GM18868 (cell line): ENCODE results near the gene LRRC8C.
"Not testable (repeated sequence)": the region's sequence is repeated elsewhere in the genome, so short reads cannot be mapped to it uniquely, and the experiment has no call there.

Experiments used
- ATAC-seq: cut with Tn5 transposase; IDR thresholded peaks from one replicate; pipeline ENCODE4 v1.9.1; 2021; ENCODE audit warnings: mild to moderate bottlenecking, moderate library complexity; ENCODE audit not compliant: unreplicated experiment

Gene LRRC8C

DNA sequence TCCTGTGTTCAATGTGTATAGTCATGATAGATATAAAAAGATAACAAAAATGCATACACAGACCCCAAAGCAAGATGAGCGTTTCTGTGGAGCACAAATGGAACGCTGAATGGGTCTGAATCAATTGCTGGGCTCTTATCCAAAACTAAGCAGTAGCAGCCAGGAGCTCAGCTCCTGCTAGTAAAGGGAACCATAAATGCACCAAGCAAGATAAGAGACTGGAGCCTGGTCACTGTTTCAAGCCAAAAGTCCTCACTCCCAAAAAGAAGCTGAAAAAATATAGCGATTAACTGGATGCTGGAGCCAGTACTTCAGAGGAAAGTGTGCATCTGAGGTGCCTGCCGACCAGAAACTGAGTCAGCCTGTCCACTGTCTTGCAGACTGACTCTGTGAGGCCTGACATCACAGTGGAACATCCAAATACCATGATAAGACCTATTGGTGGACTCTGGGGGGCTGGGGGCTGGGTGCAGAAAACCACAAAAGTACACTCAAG, 68.9 kb downstream of the LRRC8C start:
- no peak for ATAC-seq

DNA sequence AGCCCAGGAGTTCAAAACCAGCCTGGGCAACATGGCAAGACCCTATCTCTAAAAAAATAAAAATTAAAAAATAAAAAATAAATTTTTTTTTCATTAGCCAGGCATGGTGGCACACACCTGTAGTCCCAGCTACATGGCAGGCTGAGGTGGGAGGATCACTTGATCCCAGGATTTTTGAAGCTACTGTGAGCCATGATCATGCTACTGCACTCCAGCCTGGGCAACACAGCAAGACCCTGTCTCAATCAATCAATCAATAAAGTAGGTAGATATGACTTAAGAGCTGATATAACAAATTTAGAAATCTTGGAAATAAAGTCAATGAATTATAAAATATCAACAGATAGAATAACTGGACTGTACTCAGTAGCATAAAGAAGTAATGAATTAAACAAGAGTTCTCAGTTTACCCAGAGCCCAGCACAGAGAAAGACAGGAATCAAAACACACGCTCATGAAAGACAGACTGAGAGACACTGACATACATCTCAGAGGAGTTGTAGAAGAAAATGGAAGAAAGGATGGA, 69.7 kb downstream of the LRRC8C start:
- no peak for ATAC-seq

DNA sequence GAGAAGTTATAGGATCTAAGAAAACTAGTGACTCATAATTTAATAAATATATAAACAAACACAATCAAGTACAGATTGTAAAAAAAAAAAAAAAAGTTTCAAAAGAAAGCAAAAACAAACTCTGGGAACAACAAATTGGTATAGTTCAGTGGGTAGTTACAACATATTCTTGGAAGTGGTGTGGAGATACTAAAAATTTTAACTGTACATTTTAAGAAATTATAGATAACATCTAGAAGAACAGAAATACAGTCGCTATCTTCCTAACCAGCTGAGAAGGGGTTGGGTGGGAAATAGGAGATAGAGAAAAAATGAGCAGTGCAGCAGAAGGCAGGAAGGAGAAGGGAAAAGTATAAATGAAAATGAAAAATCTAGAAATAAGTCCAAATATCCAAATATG, 70.5 kb downstream of the LRRC8C start:
- ATAC-seq: no peak

DNA sequence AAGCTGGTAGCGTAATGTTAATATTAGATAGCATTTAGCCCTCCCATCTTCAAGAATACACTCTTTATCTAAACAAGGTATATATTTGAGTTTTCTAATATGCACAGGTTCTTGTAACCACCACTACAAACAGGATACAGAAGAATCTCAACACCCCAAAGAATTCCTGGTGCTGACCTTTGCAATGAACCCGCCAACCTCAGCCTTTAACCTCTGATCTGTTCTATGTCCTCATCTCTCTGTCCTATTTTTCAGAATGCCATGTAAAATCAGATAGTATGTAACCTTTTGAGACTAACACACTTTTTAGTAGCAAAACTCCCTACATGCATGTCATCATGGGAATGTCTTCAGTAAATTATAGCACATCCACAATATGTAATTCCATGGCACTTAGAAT, 71.1 kb downstream of the LRRC8C start:
- ATAC-seq: no peak

DNA sequence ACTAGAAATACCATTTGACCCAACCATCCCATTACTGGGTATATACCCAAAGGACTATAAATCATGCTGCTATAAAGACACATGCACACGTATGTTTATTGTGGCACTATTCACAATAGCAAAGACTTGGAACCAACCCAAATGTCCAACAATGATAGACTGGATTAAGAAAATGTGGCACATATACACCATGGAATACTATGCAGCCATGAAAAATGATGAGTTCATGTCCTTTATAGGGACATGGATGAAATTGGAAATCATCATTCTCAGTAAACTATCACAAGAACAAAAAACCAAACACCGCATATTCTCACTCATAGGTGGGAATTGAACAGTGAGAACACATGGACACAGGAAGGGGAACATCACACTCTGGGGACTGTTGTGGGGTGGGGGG, 72.0 kb downstream of the LRRC8C start:
- not testable (repeated sequence) for ATAC-seq

DNA sequence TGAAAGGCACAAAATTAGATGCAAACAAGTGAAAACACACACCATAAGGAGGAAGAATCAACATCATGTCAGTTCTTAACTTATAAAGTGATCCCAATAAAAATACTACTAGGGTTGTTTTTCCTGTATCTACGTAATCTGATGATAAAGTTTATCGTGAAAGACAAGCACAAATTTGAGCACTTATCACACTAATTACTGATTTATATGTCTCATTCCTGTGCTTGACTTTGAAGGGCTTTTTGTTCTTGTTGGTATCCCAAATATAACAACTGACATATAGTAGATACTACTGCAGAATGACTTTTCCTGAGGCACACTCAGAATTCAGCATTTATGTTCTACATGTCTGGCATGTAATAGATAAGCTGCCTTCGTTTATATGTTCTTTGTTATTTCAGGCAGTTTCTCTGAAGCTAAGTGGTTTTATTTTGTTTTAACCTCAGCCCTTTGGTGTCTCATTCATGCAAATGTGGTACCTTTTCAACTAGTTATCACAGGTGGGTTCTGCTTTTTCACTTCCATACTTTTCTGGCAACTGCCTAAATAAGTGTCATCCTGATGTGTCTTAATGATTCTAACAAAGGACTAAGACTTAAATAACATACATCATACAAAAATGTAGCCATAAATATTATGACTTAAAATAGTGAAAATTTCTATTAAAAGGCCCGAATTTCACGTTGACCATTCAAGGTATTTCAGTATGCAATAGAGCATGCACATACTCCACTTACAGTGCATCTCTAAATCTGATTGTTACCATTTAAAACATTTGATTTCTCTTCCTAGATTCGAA, 73.2 kb downstream of the LRRC8C start:
- peak; percentile 63 for ATAC-seq

DNA sequence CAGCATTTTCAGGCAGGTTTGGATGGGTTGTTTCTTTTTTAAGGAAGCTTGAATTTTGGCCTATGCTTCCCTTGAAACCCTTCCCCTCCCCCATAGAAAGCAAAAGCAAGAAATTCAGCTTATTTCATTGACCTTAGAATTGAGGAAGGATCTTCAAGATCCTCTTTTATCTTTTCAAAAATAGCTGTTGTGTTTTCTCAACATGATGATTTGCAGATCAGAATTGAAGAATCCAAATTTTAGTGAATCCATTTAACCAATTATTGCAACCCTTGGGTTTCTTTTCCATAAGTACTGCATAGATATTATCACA, 73.7 kb downstream of the LRRC8C start:
- ATAC-seq: peak; percentile 37

DNA sequence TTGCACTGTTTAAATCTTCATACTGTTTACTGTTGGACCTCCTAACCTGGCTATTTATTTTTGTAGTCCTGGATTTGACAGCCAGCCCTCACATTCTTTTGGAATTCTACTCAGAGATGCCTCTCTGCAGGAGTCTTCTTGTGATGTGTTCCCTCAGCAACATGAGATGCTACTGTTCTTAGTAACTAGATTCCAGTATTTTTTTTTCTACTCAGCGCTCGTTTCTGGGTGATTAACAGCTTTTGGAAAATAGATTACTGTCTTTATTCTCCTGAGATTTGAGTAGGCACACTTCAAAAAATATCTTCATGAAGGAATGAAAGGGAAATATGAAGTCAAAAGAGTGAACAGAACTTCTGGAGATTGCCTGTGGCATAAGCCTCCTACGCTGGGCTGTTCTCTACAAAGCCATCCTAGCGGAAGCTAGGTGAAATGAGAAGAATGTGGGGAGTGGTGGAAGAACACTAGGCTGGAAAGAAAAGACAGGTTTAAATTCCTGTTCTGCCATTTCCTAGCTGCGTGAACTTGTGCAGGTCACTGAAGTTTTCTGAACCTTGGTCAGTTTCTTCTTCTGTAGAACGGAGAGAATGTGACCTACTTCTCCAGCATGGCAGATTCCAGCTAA, 75.9 kb downstream of the LRRC8C start:
- no peak for ATAC-seq

DNA sequence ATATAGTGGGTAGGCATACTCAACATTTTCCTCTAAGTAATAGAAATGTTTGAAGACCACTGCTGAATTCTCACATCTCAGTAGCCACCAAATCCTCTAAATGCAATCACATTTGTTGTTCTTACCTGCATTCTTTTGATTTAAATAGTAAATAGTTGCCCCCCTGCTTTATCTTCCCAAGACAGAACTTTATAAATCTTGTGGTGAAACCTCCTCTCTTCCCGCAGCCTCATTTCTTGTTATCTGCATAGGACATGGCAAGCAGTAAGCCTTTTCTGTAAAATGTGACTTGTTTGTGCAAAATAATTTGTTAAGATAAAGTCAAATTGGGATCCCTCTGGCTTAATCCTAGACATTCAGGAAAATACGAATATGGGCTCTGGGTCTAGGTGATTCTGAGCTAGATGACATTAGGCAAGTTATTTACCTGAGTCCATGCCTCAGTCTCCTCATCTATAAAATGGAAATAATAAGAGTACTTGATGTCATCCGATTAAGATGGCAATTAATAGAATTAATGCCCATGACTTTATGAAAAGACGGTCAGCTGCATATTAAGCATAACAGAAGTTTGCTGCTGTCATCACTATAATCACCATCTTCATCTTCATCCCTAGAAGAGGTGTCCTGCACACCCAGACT, 77.7 kb downstream of the LRRC8C start:
- ATAC-seq: no peak

DNA sequence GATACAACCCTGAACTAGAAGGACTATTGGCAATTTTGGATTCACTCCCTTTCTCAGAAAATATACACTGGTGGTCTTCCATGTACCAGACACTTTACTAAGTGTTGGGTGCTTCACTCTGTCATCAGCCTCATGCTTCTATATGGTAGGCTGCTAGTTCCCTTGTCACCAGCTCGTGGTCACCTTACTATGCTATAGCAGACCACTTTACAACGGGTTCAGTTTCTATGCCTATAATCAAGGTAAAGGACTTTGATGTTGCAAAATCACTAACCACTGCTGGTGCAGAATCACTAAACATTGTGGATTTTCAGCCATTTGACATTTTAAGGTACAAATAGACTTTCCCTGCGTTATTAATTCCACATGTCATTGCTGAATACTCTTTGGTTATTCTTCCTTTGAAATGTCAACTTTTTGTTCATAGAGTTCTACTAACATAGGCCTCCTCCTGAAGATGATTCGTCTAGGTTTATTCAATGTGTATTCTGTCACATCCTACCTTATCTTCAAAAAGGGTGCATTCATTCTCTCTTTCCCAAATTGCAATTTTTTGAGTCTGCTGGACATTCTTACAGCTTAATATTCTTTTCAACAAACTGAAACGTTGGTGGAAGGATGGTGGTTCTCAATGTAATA, 78.3 kb downstream of the LRRC8C start:
- ATAC-seq: no peak

DNA sequence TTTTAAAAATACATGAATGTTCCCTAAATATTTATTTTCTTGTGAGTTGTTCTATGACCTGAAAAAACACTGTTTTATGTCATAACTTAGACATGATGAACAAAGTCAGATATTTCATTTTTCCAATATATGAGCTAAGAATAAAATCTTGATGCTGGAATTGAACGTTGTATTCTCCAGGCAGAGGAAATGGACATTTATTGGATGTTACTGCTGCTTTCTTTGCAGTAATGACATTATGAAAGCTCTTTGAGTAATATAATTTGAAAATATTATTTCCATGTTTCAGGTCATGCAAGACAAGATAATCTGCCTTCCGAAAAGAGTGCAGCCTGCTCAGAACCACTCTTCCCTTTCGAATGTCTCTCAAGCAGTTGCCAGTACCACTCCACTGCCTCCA, 79.5 kb downstream of the LRRC8C start:
- ATAC-seq: no peak

DNA sequence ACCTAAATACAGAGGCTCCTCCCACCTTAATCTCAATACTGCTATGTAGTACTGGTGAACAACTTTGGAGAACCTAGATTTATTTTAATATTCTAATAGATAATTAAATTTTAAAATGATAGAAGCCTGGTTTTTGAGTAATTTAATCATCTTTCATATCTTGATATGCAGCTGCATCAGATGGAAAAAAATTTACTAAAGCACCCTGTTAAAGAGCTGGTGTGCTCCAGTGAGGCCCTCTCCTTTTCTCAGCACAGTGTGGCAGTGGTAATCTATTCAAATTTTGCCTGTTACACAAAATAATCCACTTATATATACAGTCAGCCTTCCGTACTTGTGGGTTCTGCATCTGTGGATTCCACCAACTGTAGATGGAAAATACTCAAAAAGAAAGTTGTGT, 82.8 kb downstream of the LRRC8C start:
- ATAC-seq: no peak

DNA sequence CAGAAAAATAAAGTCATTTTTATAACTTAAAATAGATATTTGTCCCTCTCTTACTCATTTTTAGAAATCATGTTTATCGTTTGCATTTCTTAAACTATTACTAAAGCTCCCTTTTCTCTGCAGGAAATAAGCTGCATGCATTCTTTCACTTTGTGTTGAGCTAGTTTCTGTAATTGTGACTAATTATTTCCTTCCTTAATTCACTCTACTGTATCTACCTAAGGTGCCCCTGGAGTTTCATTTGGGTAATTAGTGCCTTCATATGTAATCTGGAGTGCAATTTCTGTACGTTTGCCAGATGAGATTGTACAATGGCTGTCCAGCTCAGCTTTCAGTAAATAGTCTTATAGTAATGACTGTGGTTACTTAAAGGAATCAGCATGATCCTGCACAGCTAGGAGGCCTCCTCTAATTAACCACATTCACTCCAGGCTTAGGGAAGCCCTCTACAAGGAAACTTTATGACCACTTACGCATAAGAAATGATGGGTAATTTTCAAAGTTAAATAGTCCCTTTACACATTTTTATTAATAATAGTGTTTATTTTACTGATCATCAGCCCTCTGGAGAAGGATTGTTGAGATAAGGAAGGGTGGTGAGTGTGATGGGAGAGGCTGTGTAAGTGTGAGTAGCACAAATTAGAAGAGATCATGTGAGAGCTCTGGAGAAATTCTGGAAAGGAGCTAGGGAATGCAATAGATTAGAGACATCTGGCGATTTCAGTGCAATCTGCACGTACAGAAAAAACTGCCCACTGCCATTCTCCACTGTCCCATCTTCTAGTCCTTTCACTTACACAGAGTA, 86.8 kb downstream of the LRRC8C start:
- peak; percentile 89 for ATAC-seq

DNA sequence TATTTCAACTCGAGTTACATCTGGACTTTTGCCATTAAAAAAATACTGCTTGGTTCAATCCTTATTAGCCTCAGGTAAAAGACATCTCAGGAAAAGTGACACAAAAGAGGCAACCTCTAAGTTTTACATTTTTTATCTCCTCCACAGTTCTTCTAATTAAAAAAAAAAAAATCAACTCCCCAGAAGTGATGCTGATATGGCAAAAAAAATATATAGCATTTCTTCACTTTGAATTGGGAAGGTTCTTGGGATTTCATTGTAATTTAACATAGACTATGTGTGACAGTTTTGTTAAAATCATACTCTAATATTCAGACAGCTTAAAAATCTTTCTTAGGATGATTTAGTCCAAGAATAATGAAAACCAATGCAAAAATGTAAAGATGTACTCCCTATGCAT, 87.9 kb downstream of the LRRC8C start:
- ATAC-seq: no peak

DNA sequence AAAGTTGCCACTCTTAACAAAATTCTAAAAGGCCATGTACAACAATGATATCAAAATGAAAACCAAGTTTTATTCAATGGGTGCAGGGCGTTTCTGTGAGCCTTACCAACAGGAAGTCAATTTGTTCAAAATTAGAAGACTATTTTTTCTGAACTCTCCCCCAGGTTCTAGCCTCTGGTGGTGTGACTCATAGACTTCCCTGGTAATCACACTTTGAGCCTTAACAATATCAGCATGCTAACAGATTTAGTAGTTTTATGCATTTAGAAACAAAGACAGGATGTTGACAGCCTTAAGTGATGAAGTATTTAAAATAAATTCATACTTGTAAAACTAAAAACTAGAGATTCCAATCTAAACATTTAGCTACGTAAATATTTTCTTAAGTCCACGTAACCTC, 88.4 kb downstream of the LRRC8C start:
- ATAC-seq: peak; percentile 39

DNA sequence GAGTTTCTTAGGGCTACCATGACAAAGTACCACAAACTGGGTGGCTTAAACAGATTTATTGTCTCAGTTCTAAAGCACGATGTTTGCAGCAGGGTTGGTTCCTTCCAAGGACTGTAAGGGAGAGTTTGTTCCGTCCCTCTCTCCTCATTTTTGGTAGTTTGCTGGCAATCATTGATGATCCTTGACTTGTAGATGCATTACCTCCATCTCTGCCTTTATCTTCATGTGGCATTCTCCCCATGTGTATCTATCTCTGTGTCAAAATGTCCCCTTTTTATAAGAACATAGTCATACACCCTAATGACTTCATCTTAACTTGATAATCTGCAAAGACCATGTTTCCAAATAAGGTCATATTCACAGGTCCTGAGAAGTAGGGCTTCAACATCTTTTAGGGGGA, 90.2 kb downstream of the LRRC8C start:
- ATAC-seq: no peak

DNA sequence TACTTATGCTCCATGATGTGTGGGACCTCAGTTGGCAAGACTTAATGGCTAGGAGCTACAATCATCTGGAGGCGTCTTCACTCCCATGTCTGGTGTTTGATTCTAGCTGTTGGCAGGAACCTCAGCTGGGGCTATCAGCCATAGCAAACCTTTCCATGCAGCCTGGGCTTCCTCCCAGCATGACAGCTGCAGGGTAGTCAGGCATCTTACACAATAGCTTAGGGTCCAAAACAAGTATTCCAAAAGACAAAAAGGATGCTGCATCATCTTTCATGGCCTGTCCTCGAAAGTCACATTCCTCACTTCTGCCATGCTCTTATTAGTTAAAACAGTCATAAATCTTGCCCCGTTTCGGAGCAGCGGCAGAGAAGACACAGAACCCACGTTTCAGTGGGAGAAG, 90.9 kb downstream of the LRRC8C start:
- no peak for ATAC-seq

DNA sequence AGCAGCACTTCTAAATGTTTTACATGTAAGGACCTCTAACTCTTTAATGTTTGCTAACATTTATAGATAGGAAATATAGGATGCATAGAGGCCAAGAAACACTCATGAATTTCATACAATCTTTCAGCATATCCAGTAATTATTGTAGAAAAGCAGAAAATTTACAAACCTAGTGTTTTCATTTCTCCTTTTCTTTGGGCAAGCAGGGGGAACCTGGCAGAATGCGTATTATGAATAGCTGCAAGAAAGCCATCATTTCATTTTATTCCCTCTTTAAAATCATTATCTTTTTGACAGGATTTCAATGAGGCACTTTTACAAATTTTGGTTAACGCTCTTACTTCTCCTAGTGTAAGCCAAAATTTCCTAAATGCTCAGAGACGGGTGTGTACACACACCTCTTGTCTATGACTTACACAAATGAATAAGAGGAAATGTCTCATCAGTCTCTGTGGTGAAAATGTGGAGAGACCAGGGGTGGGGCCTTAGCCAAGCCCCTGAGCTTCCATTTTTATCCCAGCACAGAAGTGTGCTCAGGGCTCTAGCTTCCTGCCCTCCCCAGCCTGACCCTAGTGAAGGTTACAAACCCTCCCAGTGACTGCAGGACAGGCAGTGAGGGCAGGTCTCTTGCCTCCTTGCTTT, 91.6 kb downstream of the LRRC8C start:
- ATAC-seq: peak; percentile 79

DNA sequence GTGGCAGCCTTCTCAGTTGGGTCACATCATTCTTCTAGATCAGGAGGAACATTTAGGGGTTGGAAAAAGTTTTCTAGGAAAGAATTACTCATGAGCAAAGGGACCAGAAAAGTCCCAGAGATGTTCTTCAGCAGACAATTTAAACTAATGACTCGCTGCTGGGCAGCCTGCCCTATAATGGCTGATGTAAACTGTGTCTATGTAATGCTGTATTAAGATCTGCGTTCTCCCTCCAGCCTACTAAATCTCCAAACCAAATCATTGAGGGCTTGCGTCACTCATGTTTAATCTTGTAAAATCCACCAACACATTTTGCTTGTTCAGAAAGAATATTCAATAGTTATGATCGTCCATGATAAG, 92.1 kb downstream of the LRRC8C start:
- ATAC-seq: no peak

DNA sequence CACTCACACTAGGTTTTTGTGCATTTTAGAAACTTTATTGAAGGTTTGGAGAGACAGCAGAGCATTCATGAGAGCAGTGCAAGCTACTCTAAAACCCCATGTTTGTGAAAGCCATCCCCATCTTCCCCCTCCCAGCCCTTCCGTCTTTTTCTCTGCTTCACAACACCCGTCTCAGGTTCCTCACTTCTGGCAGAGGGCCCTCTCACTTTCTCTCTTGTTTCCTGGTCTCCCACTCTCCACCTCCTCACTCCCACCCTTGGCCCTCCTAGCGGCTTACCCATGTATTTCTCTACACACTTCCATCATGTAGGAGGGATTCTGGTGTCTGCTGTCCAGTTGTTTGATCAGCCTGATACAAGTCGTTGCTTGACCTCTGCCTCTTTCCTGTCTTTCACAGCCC, 92.7 kb downstream of the LRRC8C start:
- no peak for ATAC-seq
